ENCODE data around the gene PTPRA. TPM values are rescaled to one million over a fixed set of nuclear protein-coding genes. Genes with fewer than 3 reads are reported as not detected.

Gene PTPRA
- total and polyA plus RNA-seq, 3 experiments from 2014 or later, result 51.6 to 57.8 (median 56.9) TPM

DNA sequence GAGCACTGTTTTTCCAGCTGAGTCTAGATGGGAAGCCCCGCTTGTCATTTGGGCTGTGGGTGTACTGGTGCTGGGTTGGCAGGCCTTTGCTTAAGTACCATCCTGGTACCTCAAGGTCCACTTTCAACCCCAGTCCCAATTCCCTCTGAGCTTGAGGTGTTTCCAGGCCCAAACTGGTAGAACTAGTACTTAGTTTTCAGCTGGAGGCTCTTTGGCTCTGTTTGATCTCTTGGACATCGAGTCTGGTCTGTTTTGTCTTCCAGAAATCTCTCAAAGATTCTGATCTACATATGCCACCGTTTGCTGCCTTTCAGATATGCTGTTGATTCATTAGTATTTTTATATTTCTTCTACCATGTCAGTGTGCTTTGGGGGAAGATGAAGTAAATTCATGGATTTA lies 108.4 kb downstream of the PTPRA start:
- no peaks in the 10 kb centered on the region for H3K9me3 ChIP-seq (ENCODE audit: low read length)
- H3K36me3 ChIP-seq (ENCODE audit: insufficient read depth, low read length), result peaks cover 14% of the 10 kb centered on the region
- Mint-ChIP-seq H3K27ac (no peak overlapping the region), H3K27me3 (no peaks in the 10 kb centered on the region), H3K4me3 (no peak overlapping the region), H3K36me3 (peaks cover 6 to 22% (median 8%) of the 10 kb centered on the region in 3 donors), H3K9me3 (no peaks in the 10 kb centered on the region), H3K4me1 (peaks cover 8 to 25% (median 10%) of the 10 kb centered on the region in 3 donors)
- no peak for DNase-seq
- POLR2A ChIA-PET, result no interaction called here
- H3K27ac ChIP-seq (ENCODE audit: low read depth, low read length), result no peak overlapping the region
- no peaks in the 10 kb centered on the region for H3K4me1 ChIP-seq (ENCODE audit: insufficient read depth, low read length)
- H3K27me3 ChIP-seq (ENCODE audit: insufficient read depth, low read length, poor library complexity, severe bottlenecking), result no peaks in the 10 kb centered on the region
- no peak overlapping the region for H3K4me3 ChIP-seq (ENCODE audit: low read length)
- CTCF ChIA-PET, result no interaction called here

DNA sequence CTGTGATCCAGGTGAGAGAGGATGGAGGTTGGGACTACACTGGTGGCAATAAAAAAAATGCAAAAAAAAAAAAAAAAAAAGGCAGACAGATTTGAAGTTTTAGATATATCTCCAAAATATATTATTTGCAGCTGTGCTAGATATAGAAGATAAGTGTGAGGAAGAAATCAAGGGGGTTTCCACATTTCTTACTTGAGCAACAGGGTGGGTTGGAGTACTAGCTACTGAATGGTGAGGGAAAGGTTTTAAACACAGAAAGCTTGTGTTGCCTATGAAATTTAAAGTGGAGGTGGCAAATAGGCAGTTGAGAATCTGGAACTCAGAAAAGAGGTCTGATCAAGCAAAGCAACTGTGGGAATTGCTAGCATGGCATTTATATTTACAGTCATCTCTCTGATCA lies 110.2 kb downstream of the PTPRA start:
- Mint-ChIP-seq H3K27ac (no peak overlapping the region), H3K27me3 (no peaks in the 10 kb centered on the region), H3K4me1 (peaks cover 5 to 17% (median 7%) of the 10 kb centered on the region in 3 donors), H3K9me3 (no peaks in the 10 kb centered on the region), H3K4me3 (no peak overlapping the region), H3K36me3 (peaks cover 7 to 35% (median 15%) of the 10 kb centered on the region in 3 donors)
- Histone ChIP-seq H3K27me3 (ENCODE audit: insufficient read depth, low read length, poor library complexity, severe bottlenecking) (no peaks in the 10 kb centered on the region), H3K36me3 (ENCODE audit: insufficient read depth, low read length) (peaks cover 32% of the 10 kb centered on the region), H3K27ac (ENCODE audit: low read depth, low read length) (no peak overlapping the region), H3K9me3 (ENCODE audit: low read length) (no peaks in the 10 kb centered on the region), H3K4me1 (ENCODE audit: insufficient read depth, low read length) (no peaks in the 10 kb centered on the region), H3K4me3 (ENCODE audit: low read length) (no peak overlapping the region)
- ChIA-PET POLR2A (no interaction called here), CTCF (interaction anchor here (0.9 kb wide), 1 partner anchor 131 kb away, joined by 3 read pairs; no protein-coding TSS in a partner anchor)
- DNase-seq, result no peak

DNA sequence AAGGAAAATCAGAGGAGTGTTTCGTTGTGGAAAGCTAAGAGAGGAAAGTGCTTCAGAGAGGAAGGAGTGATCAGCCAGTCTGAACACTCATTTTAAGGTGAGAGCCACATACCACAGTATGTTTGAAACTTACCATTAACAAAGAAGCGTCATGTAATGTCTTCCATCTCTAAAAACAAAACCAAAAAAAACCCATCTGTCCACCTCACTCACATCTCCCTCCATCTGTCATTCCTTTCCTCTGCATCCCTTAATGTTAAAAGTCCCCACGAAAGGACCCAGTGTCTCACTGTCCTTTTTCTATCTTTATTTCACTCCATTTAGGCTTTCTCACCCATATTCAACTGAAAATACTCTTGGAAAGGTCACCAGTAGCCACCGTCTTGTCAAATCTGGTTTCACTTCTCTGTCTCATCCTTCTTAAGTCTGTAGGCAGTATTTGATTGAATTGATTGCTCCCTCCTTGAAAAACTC lies 110.8 kb downstream of the PTPRA start:
- Mint-ChIP-seq H3K27me3 (no peaks in the 10 kb centered on the region), H3K9me3 (no peaks in the 10 kb centered on the region), H3K4me3 (no peak overlapping the region), H3K27ac (no peak overlapping the region), H3K4me1 (peaks cover 3 to 13% (median 7%) of the 10 kb centered on the region in 3 donors), H3K36me3 (peaks cover 12 to 40% (median 18%) of the 10 kb centered on the region in 3 donors)
- H3K36me3 ChIP-seq (ENCODE audit: insufficient read depth, low read length), result peaks cover 37% of the 10 kb centered on the region
- H3K4me3 ChIP-seq (ENCODE audit: low read length), result no peak overlapping the region
- H3K27me3 ChIP-seq (ENCODE audit: insufficient read depth, low read length, poor library complexity, severe bottlenecking), result no peaks in the 10 kb centered on the region
- no peaks in the 10 kb centered on the region for H3K4me1 ChIP-seq (ENCODE audit: insufficient read depth, low read length)
- no peaks in the 10 kb centered on the region for H3K9me3 ChIP-seq (ENCODE audit: low read length)
- DNase-seq, result no peak
- no peak overlapping the region for H3K27ac ChIP-seq (ENCODE audit: low read depth, low read length)
- CTCF ChIA-PET, result interaction anchor here (0.9 kb wide), 1 partner anchor 132 kb away, joined by 3 read pairs; no protein-coding TSS in a partner anchor
- POLR2A ChIA-PET, result no interaction called here

DNA sequence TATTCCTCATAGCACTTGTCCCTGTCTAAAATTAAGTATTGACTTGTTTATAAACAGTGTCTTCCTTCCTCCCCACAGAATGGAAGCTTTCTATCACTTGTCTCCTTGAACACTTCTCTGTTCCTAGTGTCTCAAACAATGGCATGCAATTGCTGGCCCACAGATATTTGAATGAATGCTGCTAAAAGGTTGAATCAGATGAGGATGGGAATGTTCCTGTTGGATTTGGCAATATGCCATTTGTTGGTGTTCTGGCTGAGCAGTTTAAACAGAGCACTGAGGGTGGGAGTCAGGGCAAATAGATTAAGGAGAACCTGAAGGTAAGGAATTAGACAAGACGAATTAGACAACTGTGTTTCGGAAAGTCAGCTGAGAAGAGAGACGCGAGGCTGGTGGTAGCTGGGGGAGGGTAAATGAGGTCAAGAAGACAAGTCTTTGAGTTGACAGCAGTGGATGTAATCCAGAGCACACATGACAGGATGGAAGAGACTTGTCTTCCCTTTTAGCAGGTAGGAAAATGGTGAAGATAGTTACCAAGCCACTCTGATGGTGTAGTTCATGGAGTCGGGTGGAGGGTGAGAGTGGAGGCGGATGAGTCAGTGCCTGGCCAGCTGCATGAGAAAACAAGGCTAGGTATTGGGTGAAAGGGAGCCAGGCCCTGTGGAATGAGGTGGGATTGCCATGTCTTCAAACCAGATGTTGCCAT lies 111.8 kb downstream of the PTPRA start:
- Mint-ChIP-seq H3K27me3 (no peaks in the 10 kb centered on the region), H3K9me3 (no peaks in the 10 kb centered on the region), H3K4me3 (no peak overlapping the region), H3K27ac (no peak overlapping the region), H3K4me1 (peaks cover 3 to 10% (median 4%) of the 10 kb centered on the region in 3 donors), H3K36me3 (peaks cover 12 to 47% (median 17%) of the 10 kb centered on the region in 3 donors)
- POLR2A ChIA-PET, result no interaction called here
- peaks cover 39% of the 10 kb centered on the region for H3K36me3 ChIP-seq (ENCODE audit: insufficient read depth, low read length)
- no peak overlapping the region for H3K4me3 ChIP-seq (ENCODE audit: low read length)
- no peak for DNase-seq
- no peak overlapping the region for H3K27ac ChIP-seq (ENCODE audit: low read depth, low read length)
- CTCF ChIA-PET, result no interaction called here
- H3K27me3 ChIP-seq (ENCODE audit: insufficient read depth, low read length, poor library complexity, severe bottlenecking), result no peaks in the 10 kb centered on the region
- no peaks in the 10 kb centered on the region for H3K9me3 ChIP-seq (ENCODE audit: low read length)
- H3K4me1 ChIP-seq (ENCODE audit: insufficient read depth, low read length), result no peaks in the 10 kb centered on the region

DNA sequence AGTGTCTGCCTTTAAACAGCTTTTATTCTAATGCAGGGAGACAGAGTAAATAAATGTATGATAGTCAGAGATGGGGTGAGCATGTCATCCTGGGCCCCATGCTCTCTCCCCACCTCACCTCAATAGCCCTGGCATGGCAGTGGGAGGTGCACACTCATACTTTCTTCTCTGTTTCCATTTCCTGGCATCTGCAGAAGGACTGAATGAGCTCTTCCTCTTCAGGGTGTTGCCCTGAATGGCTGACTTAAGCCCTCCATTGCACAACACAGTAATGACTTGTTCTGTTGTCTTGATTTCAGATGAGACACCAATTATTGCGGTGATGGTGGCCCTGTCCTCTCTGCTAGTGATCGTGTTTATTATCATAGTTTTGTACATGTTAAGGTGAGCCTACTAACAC lies 113.2 kb downstream of the PTPRA start:
- Histone ChIP-seq H3K27ac (ENCODE audit: low read depth, low read length) (no peak overlapping the region), H3K9me3 (ENCODE audit: low read length) (no peaks in the 10 kb centered on the region), H3K4me3 (ENCODE audit: low read length) (no peak overlapping the region), H3K36me3 (ENCODE audit: insufficient read depth, low read length) (peaks cover 43% of the 10 kb centered on the region), H3K27me3 (ENCODE audit: insufficient read depth, low read length, poor library complexity, severe bottlenecking) (no peaks in the 10 kb centered on the region), H3K4me1 (ENCODE audit: insufficient read depth, low read length) (no peaks in the 10 kb centered on the region)
- no peaks in the 10 kb centered on the region for H3K9me3 Mint-ChIP-seq
- POLR2A ChIA-PET, result no interaction called here
- CTCF ChIA-PET, result no interaction called here
- peaks cover 3 to 10% (median 4%) of the 10 kb centered on the region in 3 donors for H3K4me1 Mint-ChIP-seq
- H3K27ac Mint-ChIP-seq, result peak overlapping the region in 1 of 8 donors; percentile 8
- no peak for DNase-seq
- H3K4me3 Mint-ChIP-seq, result peak overlapping the region in 1 of 7 donors; percentile 43
- no peaks in the 10 kb centered on the region for H3K27me3 Mint-ChIP-seq
- peaks cover 16 to 56% (median 23%) of the 10 kb centered on the region in 3 donors for H3K36me3 Mint-ChIP-seq

DNA sequence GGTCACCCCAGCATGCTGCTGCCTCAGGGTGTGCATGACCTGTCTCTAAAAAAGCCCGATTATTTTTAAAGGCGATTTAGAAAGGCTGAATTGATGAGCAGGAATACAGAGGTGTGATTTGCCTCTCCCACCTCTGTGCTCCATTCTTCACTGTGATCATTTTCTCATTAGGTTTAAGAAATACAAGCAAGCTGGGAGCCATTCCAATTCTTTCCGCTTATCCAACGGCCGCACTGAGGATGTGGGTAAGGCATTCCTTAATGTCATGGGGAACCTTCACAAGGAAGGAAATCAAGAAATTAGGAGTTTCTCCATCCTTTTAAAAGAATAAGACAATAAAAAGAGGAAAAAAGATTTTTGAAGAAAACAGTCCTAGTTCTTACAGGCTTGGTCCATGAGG lies 114.6 kb downstream of the PTPRA start:
- POLR2A ChIA-PET, result no interaction called here
- Mint-ChIP-seq H3K36me3 (peaks cover 16 to 68% (median 22%) of the 10 kb centered on the region in 3 donors), H3K27ac (no peak overlapping the region), H3K27me3 (no peaks in the 10 kb centered on the region), H3K4me3 (no peak overlapping the region), H3K4me1 (peaks cover 0 to 2% (median 0%) of the 10 kb centered on the region in 3 donors), H3K9me3 (no peaks in the 10 kb centered on the region)
- H3K9me3 ChIP-seq (ENCODE audit: low read length), result no peaks in the 10 kb centered on the region
- H3K36me3 ChIP-seq (ENCODE audit: insufficient read depth, low read length), result peaks cover 49% of the 10 kb centered on the region
- no peak overlapping the region for H3K27ac ChIP-seq (ENCODE audit: low read depth, low read length)
- CTCF ChIA-PET, result no interaction called here
- H3K4me3 ChIP-seq (ENCODE audit: low read length), result no peak overlapping the region
- DNase-seq, result no peak
- H3K4me1 ChIP-seq (ENCODE audit: insufficient read depth, low read length), result no peaks in the 10 kb centered on the region
- no peaks in the 10 kb centered on the region for H3K27me3 ChIP-seq (ENCODE audit: insufficient read depth, low read length, poor library complexity, severe bottlenecking)

DNA sequence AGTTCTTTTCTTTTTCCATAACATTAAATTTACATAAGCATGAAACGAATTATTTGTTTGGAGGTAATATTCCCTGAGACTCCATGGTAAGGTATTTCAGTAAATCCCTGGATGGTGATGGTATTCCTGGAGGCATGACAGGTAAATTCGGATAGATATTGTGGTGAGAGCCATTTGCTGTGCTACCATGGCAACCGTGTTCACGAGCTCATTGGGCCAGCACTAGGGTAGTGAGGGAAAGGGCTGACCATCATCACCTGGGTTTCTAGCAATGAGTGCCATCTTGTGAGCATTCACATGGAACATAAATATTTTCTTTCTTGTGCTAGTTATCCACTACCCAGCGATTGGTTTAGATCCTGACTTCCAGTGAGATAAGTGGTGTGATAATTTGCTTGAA lies 118.3 kb downstream of the PTPRA start:
- Histone ChIP-seq H3K4me1 (ENCODE audit: insufficient read depth, low read length) (no peaks in the 10 kb centered on the region), H3K36me3 (ENCODE audit: insufficient read depth, low read length) (peaks cover 60% of the 10 kb centered on the region), H3K9me3 (ENCODE audit: low read length) (no peaks in the 10 kb centered on the region), H3K27ac (ENCODE audit: low read depth, low read length) (no peak overlapping the region), H3K4me3 (ENCODE audit: low read length) (no peak overlapping the region), H3K27me3 (ENCODE audit: insufficient read depth, low read length, poor library complexity, severe bottlenecking) (no peaks in the 10 kb centered on the region)
- H3K4me3 Mint-ChIP-seq, result no peak overlapping the region
- H3K27me3 Mint-ChIP-seq, result no peaks in the 10 kb centered on the region
- no peaks in the 10 kb centered on the region for H3K9me3 Mint-ChIP-seq
- H3K36me3 Mint-ChIP-seq, result peaks cover 11 to 93% (median 38%) of the 10 kb centered on the region in 3 donors
- peak overlapping the region in 3 of 8 donors; percentile 25 to 72 (median 60) for H3K27ac Mint-ChIP-seq
- DNase-seq, result no peak
- CTCF ChIA-PET, result no interaction called here
- POLR2A ChIA-PET, result no interaction called here
- peaks cover 0 to 2% (median 0%) of the 10 kb centered on the region in 3 donors for H3K4me1 Mint-ChIP-seq

DNA sequence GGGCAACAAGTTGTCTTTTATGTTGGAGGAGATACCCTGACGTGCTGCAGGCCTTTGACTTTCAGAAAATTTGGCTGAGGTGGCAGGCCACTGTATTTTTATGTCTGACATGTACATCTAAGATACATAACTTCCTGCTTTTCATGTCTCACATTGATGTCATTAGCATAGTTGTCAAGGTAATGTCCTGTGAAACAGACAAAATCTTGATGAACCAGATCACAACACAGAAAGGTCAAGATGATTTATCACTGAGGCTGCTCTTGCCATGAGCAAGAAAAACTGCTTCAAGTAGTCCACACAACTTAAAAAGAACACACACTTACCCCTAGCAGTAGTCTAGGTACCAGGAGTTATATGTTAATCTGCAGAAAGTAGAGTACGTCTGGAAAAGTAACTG lies 120.0 kb downstream of the PTPRA start:
- Mint-ChIP-seq H3K36me3 (peaks cover 9 to 87% (median 33%) of the 10 kb centered on the region in 3 donors), H3K27ac (peak overlapping the region in 3 of 8 donors; percentile 1 to 56 (median 25)), H3K4me3 (no peak overlapping the region), H3K4me1 (no peaks in the 10 kb centered on the region), H3K9me3 (no peaks in the 10 kb centered on the region), H3K27me3 (no peaks in the 10 kb centered on the region)
- CTCF ChIA-PET, result no interaction called here
- no peak overlapping the region for H3K27ac ChIP-seq (ENCODE audit: low read depth, low read length)
- POLR2A ChIA-PET, result no interaction called here
- no peaks in the 10 kb centered on the region for H3K4me1 ChIP-seq (ENCODE audit: insufficient read depth, low read length)
- no peaks in the 10 kb centered on the region for H3K9me3 ChIP-seq (ENCODE audit: low read length)
- no peak for DNase-seq
- peaks cover 43% of the 10 kb centered on the region for H3K36me3 ChIP-seq (ENCODE audit: insufficient read depth, low read length)
- H3K4me3 ChIP-seq (ENCODE audit: low read length), result no peak overlapping the region
- no peaks in the 10 kb centered on the region for H3K27me3 ChIP-seq (ENCODE audit: insufficient read depth, low read length, poor library complexity, severe bottlenecking)

All from CD8-positive, alpha-beta memory T cell (primary cell).